Mesangial cell (primary cell): Measurements from ENCODE around the gene GLYATL2. TPM values are rescaled to one million over a fixed set of nuclear protein-coding genes. Genes with fewer than 3 reads are reported as not detected.

Source experiments
- total RNA-seq: library from RNA; depleted of rRNA; stranded (reverse); fragments of >200 nt; gene quantifications from 2 replicates; pipeline ENCODE4 v1.2.3, GENCODE V29; 2015

GLYATL2 gene, protein sequence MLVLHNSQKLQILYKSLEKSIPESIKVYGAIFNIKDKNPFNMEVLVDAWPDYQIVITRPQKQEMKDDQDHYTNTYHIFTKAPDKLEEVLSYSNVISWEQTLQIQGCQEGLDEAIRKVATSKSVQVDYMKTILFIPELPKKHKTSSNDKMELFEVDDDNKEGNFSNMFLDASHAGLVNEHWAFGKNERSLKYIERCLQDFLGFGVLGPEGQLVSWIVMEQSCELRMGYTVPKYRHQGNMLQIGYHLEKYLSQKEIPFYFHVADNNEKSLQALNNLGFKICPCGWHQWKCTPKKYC
- total RNA-seq: 0.38 and 1.1 TPM in 2 replicates

GRCh38 chr11:58844361-58845005 is at the start of gene GLYATL2:
Gene GLYATL2 (minus strand): TSS chr11:58844704. CDS start chr11:58839612, 5,092 bp downstream.

Other genes starting within 250 kb of the GLYATL2 start
- gene CNTF, start 222.0 kb downstream of the GLYATL2 start, total RNA-seq: 0.49 and 0.51 TPM in 2 replicates
- not detected in 2 replicates for gene GLYAT, start 112.8 kb downstream of the GLYATL2 start, total RNA-seq
- 0.33 and 3.3 TPM in 2 replicates for gene GLYATL1, start 94.8 kb upstream of the GLYATL2 start, total RNA-seq
- gene GLYATL1B, start 241.6 kb upstream of the GLYATL2 start, total RNA-seq: not detected in 2 replicates